KG1 (cell line): Measurements from ENCODE around the gene PCDHGB4.
"Not testable (repeated sequence)": the region's sequence is repeated elsewhere in the genome, so short reads cannot be mapped to it uniquely, and the experiment has no call there.

Experiments used
- DNase-seq: peaks from one replicate; lab custom pipeline; 2025; lab: John Stamatoyannopoulos, UW

The PCDHGB4 gene

DNA sequence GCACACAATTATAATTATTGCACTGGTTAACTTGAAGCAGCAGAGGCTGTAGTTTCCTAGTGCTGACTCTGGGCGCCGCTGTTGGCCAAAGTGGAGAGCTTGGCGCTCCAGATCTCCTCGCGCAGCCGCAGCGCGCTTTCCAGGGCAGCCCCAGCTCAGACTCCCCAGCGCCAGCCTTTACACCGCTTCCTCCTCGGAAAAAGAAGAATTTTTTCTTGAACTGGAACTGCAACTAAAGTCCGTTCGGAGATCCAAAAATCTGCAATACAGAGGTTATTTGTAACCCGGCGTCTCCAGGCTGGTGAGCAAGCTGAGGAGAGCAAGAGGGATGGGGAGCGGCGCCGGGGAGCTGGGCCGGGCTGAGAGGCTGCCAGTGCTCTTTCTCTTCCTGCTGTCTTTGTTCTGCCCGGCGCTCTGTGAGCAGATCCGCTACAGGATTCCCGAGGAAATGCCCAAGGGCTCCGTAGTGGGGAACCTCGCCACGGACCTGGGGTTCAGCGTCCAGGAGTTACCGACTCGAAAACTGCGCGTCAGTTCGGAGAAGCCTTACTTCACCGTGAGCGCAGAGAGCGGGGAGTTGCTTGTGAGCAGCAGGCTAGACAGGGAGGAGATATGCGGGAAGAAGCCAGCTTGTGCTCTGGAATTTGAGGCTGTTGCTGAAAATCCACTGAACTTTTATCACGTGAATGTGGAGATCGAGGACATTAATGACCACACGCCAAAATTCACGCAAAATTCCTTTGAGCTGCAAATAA lies at the start of gene PCDHGB4:
Gene PCDHGB4, plus strand, starts transcription at position 142 of the 755 bp plus-strand sequence. Its CDS starts 187 bp downstream, at position 329.
- not testable (repeated sequence) for DNase-seq

DNA sequence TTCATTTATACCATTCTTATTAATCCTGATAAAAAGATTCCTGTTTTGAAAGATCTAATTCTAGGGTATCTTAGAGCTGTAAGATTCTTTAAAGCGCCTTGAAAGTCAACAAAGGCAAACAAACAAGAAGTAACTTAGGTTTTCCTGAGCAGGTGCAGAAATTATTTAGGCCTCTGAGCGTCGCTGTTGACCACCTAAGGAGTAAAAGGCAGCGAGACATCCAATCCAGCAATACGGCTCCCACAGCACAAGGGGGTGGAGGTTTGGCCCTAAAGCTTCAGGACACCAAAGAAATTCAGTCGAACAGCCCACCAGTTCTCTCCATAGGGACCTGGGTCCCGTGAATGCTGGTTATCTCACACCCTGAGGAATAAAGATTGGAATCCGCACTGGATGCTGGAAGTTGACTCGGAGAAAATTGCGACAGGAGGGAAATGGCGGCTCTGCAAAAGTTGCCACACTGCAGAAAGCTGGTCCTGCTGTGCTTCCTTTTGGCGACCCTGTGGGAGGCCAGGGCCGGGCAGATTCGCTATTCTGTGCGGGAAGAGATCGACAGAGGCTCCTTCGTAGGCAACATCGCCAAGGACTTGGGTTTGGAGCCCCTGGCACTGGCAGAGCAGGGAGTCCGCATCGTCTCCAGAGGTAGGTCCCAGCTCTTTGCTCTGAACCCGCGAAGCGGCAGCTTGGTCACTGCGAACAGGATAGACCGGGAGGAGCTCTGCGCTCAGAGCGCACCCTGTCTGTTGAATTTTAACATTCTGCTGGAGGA lies 48.8 kb upstream of the PCDHGB4 start, which contains the start of gene PCDHGA2:
Gene PCDHGA2, plus strand, starts transcription at position 223 of the 769 bp plus-strand sequence.
- DNase-seq, result no peak

DNA sequence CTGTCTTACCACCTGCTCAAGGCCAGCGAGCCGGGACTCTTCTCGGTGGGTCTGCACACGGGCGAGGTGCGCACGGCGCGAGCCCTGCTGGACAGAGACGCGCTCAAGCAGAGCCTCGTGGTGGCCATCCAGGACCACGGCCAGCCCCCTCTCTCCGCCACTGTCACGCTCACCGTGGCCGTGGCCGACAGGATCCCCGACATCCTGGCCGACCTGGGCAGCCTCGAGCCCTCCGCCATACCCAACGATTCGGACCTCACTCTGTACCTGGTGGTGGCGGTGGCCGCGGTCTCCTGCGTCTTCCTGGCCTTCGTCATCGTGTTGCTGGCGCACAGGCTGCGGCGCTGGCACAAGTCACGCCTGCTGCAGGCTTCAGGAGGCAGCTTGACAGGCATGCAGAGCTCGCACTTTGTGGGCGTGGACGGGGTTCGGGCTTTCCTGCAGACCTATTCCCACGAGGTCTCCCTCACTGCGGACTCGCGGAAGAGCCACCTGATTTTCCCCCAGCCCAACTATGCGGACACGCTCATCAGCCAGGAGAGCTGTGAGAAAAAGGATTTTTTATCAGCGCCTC lies 46.6 kb upstream of the PCDHGB4 start:
- DNase-seq, result not testable (repeated sequence)

DNA sequence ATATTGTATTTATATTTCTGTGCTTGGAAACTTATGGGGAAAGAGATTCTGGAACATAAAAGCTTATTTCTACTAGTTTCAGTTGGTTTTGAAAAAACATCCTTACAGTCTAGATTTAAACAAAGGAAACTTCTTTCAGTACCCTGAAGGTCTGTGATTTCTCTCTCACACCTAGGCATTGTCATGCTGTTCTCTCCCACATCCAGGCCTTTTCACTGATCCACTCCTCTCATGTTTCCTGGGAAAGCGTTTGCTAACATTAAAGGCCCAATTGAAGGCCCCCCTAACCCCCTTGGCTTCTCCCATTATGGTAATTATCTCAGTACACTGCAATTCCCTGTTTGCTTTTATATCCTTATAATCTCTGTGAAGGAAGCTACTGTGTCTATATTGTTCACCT lies 44.7 kb upstream of the PCDHGB4 start:
- no peak for DNase-seq

DNA sequence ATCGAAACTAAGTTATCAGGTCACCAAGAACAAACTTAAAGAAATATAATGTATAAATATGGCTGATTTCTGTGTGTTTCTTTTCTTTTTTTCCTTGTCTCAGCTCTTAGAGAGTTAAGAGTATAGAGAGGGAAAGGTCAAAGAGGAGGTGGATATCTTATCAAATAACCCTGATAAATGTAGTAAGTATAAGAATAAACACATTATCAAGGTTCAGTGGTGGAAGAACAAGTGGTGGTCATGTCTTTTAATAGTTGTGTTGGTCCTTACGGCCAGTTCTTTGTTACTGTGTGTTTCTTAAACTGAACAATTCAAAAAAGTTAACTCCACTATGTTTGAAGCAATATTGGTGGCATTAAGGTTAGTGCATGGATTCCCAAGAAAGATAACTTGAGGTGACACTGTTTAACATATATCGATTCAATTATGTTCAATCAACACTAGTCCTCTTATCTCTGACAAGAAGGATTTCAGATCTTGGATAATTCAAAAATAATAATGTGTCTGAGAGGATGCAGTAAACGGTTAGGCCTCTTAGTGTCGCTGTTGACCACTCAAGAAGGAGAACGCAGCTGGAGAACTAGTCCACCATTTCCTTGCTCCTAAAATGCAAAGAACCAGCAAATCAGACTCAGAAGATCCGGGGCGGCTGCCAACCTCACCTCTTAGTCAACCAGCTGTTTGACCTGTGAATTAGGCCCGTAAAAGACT lies 44.1 kb upstream of the PCDHGB4 start, which contains the start of gene PCDHGA3:
Gene PCDHGA3, plus strand, starts transcription at position 588 of the 711 bp plus-strand sequence. CDS start 205 bp downstream, outside the sequence.
- DNase-seq, result no peak

DNA sequence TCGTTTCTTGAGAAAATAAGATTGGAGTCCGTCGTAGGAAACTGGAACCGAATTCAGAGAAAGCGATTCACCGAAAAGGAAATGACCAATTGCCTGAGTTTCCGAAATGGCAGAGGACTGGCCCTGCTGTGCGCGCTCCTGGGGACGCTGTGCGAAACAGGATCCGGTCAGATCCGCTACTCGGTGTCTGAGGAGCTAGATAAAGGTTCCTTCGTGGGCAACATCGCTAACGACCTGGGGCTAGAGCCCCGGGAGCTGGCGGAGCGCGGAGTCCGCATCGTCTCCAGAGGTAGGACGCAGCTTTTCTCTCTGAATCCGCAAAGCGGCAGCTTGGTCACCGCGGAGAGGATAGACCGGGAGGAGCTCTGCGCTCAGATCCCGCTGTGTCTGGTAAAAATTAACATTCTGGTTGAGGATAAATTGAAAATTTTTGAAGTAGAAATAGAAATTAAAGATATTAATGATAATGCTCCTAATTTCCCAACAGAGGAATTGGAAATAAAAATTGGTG lies 43.5 kb upstream of the PCDHGB4 start:
- no peak for DNase-seq

DNA sequence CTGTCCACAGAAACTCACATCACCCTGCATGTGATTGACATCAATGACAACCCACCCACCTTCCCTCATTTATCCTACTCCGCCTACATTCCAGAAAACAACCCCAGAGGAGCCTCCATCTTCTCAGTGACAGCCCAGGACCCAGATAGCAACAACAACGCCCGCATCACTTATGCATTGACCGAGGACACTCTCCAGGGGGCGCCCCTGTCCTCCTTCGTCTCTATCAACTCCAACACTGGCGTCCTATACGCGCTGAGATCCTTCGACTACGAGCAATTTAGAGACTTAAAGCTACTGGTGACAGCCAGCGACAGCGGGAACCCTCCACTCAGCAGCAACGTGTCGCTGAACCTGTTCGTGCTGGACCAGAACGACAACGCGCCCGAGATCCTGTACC lies 42.2 kb upstream of the PCDHGB4 start:
- no peak for DNase-seq

DNA sequence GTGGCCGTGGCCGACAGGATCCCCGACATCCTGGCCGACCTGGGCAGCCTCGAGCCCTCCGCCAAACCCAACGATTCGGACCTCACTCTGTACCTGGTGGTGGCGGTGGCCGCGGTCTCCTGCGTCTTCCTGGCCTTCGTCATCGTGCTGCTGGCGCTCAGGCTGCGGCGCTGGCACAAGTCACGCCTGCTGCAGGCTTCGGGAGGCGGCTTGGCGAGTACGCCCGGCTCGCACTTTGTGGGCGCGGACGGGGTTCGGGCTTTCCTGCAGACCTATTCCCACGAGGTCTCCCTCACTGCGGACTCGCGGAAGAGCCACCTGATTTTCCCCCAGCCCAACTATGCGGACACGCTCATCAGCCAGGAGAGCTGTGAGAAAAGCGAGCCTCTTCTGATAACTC lies 41.5 kb upstream of the PCDHGB4 start:
- not testable (repeated sequence) for DNase-seq

DNA sequence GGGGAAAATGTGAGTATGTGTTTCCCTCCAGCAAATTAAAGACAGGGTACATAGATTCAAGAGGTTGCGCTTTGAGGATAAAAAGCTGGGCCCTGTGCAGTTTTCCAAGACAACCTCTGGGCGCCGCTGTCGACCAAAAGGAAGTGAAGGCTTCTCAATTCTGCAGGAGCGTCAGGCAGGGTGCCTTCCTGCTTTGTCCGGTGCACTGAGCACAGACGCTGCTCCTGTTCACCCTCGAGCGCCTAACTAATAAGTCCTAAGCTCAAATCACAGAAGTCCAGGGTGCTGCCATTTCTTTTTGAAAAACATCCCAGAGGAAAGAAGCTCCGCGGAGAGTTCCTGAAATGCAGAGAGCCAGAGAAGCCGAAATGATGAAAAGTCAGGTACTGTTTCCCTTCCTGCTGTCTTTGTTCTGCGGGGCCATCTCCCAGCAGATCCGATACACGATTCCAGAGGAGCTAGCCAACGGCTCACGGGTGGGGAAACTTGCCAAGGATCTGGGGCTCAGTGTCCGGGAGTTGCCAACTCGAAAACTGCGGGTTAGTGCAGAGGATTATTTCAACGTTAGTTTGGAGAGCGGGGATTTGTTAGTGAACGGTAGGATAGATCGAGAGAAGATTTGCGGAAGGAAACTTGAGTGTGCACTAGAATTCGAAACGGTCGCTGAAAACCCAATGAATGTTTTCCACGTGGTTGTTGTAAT lies 37.4 kb upstream of the PCDHGB4 start, which contains the start of gene PCDHGB1:
Gene PCDHGB1, plus strand, starts transcription at position 183 of the 703 bp plus-strand sequence. Its CDS starts 162 bp downstream, at position 345.
- DNase-seq, result no peak

DNA sequence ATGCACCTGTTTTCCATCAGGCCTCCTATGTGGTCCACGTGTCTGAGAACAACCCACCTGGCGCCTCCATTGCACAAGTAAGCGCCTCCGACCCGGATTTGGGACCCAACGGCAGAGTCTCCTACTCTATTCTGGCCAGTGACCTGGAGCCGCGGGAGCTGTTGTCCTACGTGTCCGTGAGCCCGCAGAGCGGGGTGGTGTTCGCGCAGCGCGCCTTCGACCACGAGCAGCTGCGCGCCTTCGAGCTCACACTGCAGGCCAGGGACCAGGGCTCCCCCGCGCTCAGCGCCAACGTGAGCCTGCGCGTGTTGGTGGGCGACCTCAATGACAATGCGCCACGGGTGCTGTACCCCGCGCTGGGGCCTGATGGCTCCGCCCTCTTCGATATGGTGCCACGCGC lies 35.9 kb upstream of the PCDHGB4 start:
- no peak for DNase-seq

DNA sequence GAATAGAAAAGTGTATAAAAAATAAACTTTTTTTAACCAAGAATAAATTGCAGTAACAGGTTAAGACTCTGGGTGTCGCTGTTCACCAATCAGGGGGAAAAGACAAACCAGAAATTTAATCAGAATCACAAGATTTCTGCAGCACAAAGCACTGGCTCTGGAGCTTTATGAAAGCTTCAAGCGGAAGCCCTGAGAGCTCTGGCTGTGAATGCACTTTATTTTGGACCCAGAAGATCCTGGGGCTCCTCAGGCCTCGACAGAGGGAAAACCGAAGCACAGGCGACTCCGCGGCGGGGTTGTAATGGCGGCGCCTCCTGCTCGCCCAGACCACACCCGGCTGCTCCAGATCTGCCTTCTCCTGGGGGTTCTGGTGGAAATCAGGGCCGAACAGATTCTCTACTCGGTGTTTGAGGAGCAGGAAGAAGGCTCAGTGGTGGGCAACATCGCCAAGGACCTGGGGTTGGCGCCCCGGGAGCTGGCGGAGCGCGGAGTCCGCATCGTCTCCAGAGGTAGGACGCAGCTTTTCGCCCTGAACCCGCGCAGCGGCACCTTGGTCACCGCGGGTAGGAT lies 32.5 kb upstream of the PCDHGB4 start, which contains the start of gene PCDHGA4:
Gene PCDHGA4, plus strand, starts transcription at position 122 of the 570 bp plus-strand sequence. Its CDS starts 87 bp downstream, at position 209.
- no peak for DNase-seq

DNA sequence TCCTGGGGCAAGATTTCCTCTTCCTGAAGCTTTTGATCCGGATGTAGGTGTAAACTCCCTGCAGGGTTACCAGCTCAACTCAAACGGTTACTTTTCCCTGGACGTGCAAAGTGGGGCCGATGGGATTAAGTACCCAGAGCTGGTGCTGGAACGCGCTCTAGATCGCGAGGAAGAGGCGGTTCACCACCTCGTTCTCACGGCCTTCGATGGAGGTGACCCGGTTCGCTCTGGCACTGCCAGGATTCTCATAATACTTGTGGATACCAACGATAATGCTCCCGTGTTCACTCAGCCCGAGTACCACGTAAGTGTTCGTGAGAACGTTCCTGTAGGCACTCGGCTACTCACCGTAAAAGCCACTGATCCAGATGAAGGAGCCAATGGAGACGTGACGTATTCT lies 31.9 kb upstream of the PCDHGB4 start:
- no peak for DNase-seq

DNA sequence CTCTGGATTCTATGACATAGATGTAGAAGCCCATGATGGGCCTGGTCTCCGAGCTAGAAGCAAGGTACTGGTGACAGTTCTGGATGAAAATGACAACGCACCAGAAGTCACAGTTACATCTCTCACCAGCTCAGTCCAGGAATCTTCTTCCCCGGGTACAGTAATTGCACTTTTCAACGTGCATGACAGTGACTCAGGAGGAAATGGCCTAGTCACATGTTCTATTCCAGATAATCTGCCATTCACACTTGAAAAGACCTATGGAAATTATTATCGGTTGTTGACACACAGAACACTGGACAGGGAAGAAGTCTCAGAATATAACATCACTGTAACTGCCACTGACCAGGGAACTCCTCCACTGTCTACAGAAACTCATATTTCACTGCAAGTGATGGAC lies 31.4 kb upstream of the PCDHGB4 start:
- no peak for DNase-seq

DNA sequence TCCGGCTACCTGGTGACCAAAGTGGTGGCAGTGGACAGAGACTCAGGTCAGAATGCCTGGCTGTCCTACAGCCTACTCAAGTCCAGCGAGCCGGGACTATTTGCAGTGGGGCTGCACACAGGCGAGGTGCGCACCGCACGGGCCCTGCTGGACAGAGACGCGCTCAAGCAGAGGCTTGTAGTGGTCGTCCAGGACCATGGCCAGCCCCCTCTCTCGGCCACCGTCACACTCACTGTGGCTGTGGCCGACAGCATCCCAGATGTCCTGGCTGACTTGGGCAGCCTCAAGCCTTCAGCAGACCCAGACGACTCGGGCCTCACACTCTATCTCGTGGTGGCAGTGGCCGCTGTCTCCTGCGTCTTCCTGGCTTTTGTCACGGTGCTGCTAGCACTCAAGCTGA lies 30.5 kb upstream of the PCDHGB4 start:
- DNase-seq, result no peak

DNA sequence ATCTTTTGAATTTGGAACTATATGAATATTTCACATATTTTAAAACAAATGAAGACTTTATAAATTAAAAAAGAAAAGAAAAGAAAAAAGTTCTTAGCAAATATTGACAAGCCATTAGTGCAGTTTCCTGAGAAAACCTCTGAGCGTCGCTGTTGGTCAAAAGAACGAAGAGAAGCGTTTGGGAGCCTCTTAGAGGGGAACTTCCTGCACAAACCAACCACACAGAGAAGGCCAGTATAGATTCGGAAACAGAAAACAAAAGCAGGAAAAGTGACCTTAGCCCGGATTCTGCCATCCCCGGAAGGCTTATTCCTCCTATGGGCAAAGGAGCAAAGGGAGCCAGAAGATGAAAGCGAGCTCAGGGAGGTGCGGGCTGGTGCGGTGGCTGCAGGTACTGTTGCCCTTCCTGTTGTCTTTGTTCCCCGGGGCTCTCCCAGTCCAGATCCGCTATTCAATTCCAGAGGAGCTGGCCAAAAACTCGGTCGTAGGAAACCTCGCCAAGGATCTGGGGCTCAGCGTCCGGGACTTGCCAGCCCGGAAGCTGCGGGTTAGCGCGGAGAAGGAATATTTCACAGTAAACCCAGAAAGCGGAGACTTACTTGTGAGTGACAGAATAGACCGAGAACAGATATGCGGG lies 27.6 kb upstream of the PCDHGB4 start, which contains the start of gene PCDHGB2:
Gene PCDHGB2, plus strand, starts transcription at position 205 of the 637 bp plus-strand sequence. Its CDS starts 142 bp downstream, at position 347.
- no peak for DNase-seq

DNA sequence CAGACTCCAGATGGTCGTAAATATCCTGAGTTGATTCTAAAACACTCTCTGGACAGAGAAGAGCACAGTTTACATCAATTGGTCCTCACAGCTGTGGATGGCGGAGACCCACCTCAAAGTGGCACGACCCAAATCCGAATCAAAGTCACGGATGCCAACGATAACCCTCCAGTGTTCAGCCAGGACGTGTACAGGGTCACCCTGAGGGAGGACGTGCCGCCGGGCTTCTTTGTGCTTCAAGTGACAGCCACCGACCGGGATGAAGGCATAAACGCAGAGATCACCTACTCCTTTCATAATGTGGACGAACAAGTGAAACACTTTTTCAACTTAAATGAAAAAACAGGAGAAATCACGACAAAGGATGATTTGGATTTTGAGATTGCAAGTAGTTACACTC lies 26.8 kb upstream of the PCDHGB4 start:
- no peak for DNase-seq

DNA sequence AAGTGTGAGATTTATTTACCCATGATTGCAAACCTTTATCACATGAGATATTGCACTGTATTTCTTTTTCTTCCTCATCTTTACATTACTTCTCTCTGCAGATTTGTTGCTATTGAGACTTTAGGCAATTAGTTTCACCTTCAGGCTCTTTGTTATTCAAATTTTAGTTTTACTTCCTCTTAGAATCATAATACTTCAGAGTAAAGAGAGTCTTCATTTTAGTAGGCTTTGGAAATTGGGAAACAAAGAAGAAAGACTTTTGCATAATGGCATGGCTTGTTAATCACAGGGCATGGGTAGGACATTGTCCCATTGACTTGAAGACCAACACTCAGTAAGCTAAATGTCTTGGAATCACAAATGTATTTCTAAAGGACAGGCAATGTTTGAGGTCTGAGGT lies 24.8 kb upstream of the PCDHGB4 start:
- DNase-seq, result no peak

DNA sequence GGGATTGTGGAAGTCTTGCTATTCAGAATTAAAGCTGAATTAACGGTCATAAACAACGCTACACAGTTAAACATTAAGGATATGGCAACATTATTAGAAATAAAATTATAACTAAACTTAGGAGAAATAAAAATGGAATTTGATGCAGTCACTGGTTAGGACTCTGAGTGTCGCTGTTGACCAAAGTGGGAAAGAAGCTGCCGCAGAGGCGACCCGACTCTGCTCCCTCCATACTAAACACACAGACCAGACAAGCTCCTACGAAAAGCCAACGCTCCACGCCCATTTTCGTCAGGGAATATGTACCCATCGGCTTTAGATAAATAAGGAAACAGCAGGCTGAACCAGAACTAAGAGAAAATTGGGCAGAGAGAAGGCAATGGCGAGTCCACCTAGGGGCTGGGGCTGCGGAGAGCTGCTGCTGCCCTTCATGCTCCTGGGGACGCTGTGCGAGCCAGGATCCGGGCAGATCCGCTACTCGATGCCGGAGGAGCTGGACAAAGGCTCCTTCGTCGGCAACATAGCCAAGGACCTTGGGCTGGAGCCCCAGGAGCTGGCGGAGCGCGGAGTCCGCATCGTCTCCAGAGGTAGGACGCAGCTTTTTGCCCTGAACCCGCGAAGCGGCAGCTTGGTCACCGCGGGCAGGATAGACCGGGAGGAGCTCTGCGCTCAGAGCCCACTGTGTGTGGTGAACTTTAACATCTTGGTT lies 23.4 kb upstream of the PCDHGB4 start, which contains the start of gene PCDHGA5:
Gene PCDHGA5, plus strand, starts transcription at position 211 of the 709 bp plus-strand sequence. Its CDS starts 169 bp downstream, at position 380.
- DNase-seq, result no peak
